ENCODE results near the gene FKBP5. TPM values are rescaled to one million over a fixed set of nuclear protein-coding genes. Genes with fewer than 3 reads are reported as not detected.

The FKBP5 gene
- total RNA-seq, 4 donors from 2014 or later = 247 to 296 (median 275) TPM

GRCh38 chr6:35611240-35611639 lies 77.5 kb downstream of the FKBP5 start:
- no peak for DNase-seq
- TF ChIP-seq POLR2A (IDR thresholded peaks at IDR 0.05) (no peak), CTCF (IDR thresholded peaks at IDR 0.05) (no peak)
- H3K36me3 ChIP-seq = peaks cover 0 to 94% (median 8%) of the 10 kb centered on the region in 3 donors

GRCh38 chr6:35610830-35611229 lies 77.9 kb downstream of the FKBP5 start:
- peak overlapping the region in 3 of 4 donors; percentile 30 to 48 (median 48) for H3K27ac ChIP-seq
- peaks cover 0 to 5% (median 0%) of the 10 kb centered on the region in 4 donors for H3K4me1 ChIP-seq
- H3K36me3 ChIP-seq = peaks cover 0 to 93% (median 8%) of the 10 kb centered on the region in 3 donors
- no peaks in the 10 kb centered on the region for H3K27me3 ChIP-seq
- no peak overlapping the region for H3K4me3 ChIP-seq
- no peak for DNase-seq
- TF ChIP-seq CTCF (IDR thresholded peaks at IDR 0.05) (no peak), POLR2A (IDR thresholded peaks at IDR 0.05) (no peak)
- H3K9me3 ChIP-seq = no peaks in the 10 kb centered on the region

More at GRCh38 chr6:35611240-35611639, 77.5 kb downstream of the FKBP5 start:
- no peak overlapping the region for H3K4me3 ChIP-seq
- H3K27ac ChIP-seq = peak overlapping the region; percentile 10 to 48 (median 39)
- peaks cover 0 to under 1% (median 0%) of the 10 kb centered on the region in 4 donors for H3K4me1 ChIP-seq
- H3K27me3 ChIP-seq = no peaks in the 10 kb centered on the region
- H3K9me3 ChIP-seq = no peaks in the 10 kb centered on the region

- no peak for DNase-seq
- TF ChIP-seq POLR2A (IDR thresholded peaks at IDR 0.05) = no peak
- TF ChIP-seq CTCF (IDR thresholded peaks at IDR 0.05) = no peak
- Histone ChIP-seq H3K4me1 (peaks cover 0 to 5% (median 0%) of the 10 kb centered on the region in 4 donors), H3K27ac (no peak overlapping the region), H3K27me3 (no peaks in the 10 kb centered on the region), H3K36me3 (peaks cover 0 to 91% (median 8%) of the 10 kb centered on the region in 3 donors), H3K4me3 (no peak overlapping the region), H3K9me3 (no peaks in the 10 kb centered on the region)
Observed at GRCh38 chr6:35609588-35609987, 79.1 kb downstream of the FKBP5 start.

- no peak overlapping the region for H3K4me3 ChIP-seq
- H3K27ac ChIP-seq = peak overlapping the region in 1 of 4 donors; percentile 40
- H3K9me3 ChIP-seq = no peaks in the 10 kb centered on the region
- no peaks in the 10 kb centered on the region for H3K27me3 ChIP-seq
- peaks cover 0 to 14% (median 12%) of the 10 kb centered on the region in 4 donors for H3K4me1 ChIP-seq
- no peak for DNase-seq
- TF ChIP-seq POLR2A (IDR thresholded peaks at IDR 0.05) (no peak), CTCF (IDR thresholded peaks at IDR 0.05) (no peak)
- peaks cover 0 to 74% (median 0%) of the 10 kb centered on the region in 3 donors for H3K36me3 ChIP-seq
Observed at GRCh38 chr6:35607517-35608233, 81.0 kb downstream of the FKBP5 start.

- no peaks in the 10 kb centered on the region for H3K9me3 ChIP-seq
- TF ChIP-seq CTCF (IDR thresholded peaks at IDR 0.05) = no peak
- TF ChIP-seq POLR2A (IDR thresholded peaks at IDR 0.05) = no peak
- peak overlapping the region in 2 of 4 donors; percentile 1 to 59 for H3K27ac ChIP-seq
- peaks cover 0 to 53% (median 0%) of the 10 kb centered on the region in 3 donors for H3K36me3 ChIP-seq
- H3K4me3 ChIP-seq = no peak overlapping the region
- H3K4me1 ChIP-seq = peaks cover 0 to 21% (median 14%) of the 10 kb centered on the region in 4 donors
- no peak for DNase-seq
- H3K27me3 ChIP-seq = no peaks in the 10 kb centered on the region
Observed at GRCh38 chr6:35605600-35605999, 83.1 kb downstream of the FKBP5 start.
